RWPE2 (cell line): Measurements from ENCODE around the gene PLA2G2F.

Source experiments
- ATAC-seq: fragments of 200-7000 bp; cut with Tn5 transposase; 3 replicates; pipeline ENCODE4 v1.9.1; 2021; ENCODE audit warnings: low read depth
- DNase-seq: peaks from one replicate; pipeline ENCODE4 v3.0.0-alpha.2; 2020; ENCODE audit warnings: low spot score
- H3K27ac ChIP-seq: fragments of 450-650 bp; 2 replicates; pipeline ENCODE4 v1.5.1; 2017; ENCODE audit warnings: mild to moderate bottlenecking; ENCODE audit not compliant: poor library complexity, severe bottlenecking
- H3K27me3 ChIP-seq: fragments of 250-450 bp; sonication (Bioruptor Pico); 2 replicates; pipeline ENCODE4 v1.5.1; 2021; ENCODE audit warnings: mild to moderate bottlenecking, moderate library complexity; ENCODE audit not compliant: insufficient read depth, poor library complexity, severe bottlenecking
- H3K36me3 ChIP-seq: fragments of 250-450 bp; sonication (Bioruptor Pico); 2 replicates; pipeline ENCODE4 v1.5.1; 2020; ENCODE audit warnings: low read depth, mild to moderate bottlenecking, moderate library complexity
- H3K4me1 ChIP-seq: fragments of 250-450 bp; sonication (Bioruptor Pico); 2 replicates; pipeline ENCODE4 v1.5.1; 2021; ENCODE audit warnings: mild to moderate bottlenecking, moderate library complexity; ENCODE audit not compliant: insufficient read depth, poor library complexity, severe bottlenecking
- H3K4me3 ChIP-seq: fragments of 250-450 bp; sonication (Bioruptor Pico); 2 replicates; pipeline ENCODE4 v1.5.1; 2021; ENCODE audit warnings: mild to moderate bottlenecking, moderate library complexity; ENCODE audit not compliant: severe bottlenecking
- H3K9me3 ChIP-seq: fragments of 250-450 bp; sonication (Bioruptor Pico); 2 replicates; pipeline ENCODE4 v1.5.1; 2021; ENCODE audit warnings: mild to moderate bottlenecking, moderate library complexity; ENCODE audit not compliant: severe bottlenecking
- CTCF ChIP-seq: fragments of 450-650 bp; IDR thresholded peaks from one replicate; pipeline ENCODE4 v1.5.1; 2017; ENCODE audit warnings: mild to moderate bottlenecking, moderate library complexity; ENCODE audit not compliant: poor library complexity, severe bottlenecking

The PLA2G2F gene

DNA sequence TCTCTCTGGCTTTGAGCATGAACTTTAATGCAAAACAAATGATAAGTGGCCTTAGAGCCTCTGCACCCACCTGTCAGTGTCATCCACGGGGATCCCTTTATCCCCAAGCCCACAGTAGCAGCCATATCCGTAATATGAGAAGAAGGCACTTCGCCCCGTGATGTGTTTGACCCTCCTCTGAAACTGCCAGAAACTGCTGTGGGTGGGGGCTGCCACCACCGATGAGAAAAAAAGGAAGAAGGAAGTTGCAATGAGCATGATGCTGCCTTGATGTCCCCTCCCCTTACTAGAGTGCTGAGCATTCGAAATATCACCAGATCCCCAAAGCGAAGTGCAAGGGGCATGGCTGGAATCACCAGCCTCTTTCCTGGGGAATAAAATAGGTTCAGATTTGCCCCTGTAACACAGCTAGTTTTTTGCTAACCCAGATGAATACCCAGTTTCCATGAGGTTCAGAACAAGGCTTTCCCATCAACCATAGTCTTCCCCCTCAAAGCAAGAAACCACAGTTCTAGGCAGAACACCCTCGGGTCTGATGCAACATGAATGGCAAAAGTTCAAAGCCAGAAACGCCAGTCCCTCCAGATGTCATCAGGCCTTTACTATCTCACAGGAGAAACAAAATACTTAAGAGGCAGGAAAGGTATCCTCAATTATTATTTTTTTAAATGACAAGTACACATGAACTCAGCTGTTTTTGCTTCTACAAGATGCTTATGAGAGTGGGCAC, 36.0 kb downstream of the PLA2G2F start:
- Histone ChIP-seq H3K27me3 (no peaks in the 10 kb centered on the region), H3K27ac (no peak overlapping the region), H3K9me3 (no peaks in the 10 kb centered on the region), H3K4me1 (peaks cover 4% of the 10 kb centered on the region), H3K4me3 (no peak overlapping the region), H3K36me3 (no peaks in the 10 kb centered on the region)
- DNase-seq = no peak
- TF ChIP-seq CTCF = no peak
- no peak for ATAC-seq

DNA sequence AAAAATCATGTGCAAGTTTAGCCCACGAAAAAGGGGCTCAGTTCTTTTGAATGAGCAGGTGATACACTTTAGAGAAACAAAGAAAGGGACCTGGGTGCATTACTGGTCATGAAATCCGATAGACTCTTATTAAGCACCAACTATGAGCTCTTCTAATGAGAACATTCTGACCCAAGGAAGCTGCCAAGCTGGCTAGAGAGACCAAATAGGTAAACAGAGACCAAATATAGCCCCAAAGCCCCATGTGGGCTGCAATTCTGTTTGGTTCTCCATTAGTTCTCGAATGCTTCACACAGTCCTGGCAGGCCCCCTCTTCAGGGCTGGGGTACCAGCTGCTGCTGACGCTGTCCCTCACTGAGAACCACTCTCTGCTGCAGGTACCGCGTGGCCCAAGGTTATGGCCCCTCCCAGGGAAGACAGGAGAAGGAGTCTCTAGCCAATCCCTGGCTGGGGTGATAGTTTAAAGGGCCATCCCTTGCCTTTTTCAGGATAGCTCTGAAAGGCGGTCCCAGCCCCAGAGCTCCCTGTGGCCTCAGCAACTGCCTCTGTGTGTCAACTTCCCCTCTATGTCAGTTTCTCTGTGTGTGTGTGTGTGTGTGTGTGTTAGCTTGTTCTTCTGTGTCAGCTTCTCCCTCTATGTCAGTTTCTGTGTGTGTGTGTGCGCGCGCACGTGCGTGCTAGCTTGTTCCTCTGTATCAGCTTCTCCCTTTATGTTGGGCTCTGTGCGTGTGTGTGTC, 39.7 kb downstream of the PLA2G2F start:
- ATAC-seq (no peak), DNase-seq (no peak)
- TF ChIP-seq CTCF = no peak
- Histone ChIP-seq H3K4me1 (no peaks in the 10 kb centered on the region), H3K27me3 (no peaks in the 10 kb centered on the region), H3K36me3 (no peaks in the 10 kb centered on the region), H3K27ac (no peak overlapping the region), H3K9me3 (no peaks in the 10 kb centered on the region), H3K4me3 (no peak overlapping the region)

- Histone ChIP-seq H3K27ac (no peak overlapping the region), H3K27me3 (no peaks in the 10 kb centered on the region), H3K36me3 (no peaks in the 10 kb centered on the region), H3K4me1 (no peaks in the 10 kb centered on the region), H3K9me3 (no peaks in the 10 kb centered on the region), H3K4me3 (no peak overlapping the region)
- no peak for TF ChIP-seq CTCF
- ATAC-seq = no peak
- no peak for DNase-seq
Measured at GRCh38 chr1:20179371-20180128, 40.4 kb downstream of the PLA2G2F start.

GRCh38 chr1:20180129-20180843, 41.2 kb downstream of the PLA2G2F start:
- TF ChIP-seq CTCF = no peak
- Histone ChIP-seq H3K4me3 (no peak overlapping the region), H3K9me3 (no peaks in the 10 kb centered on the region), H3K36me3 (no peaks in the 10 kb centered on the region), H3K4me1 (no peaks in the 10 kb centered on the region), H3K27ac (no peak overlapping the region), H3K27me3 (no peaks in the 10 kb centered on the region)
- DNase-seq = no peak
- ATAC-seq = no peak
